ENCODE results near the gene SRC.

SRC gene

GRCh38 chr20:37351689-37352607, 6.0 kb downstream of the SRC start:
- no peak for DNase-seq

GRCh38 chr20:37352608-37352980, 6.7 kb downstream of the SRC start:
- no peak for DNase-seq

GRCh38 chr20:37353285-37353849, 7.4 kb downstream of the SRC start:
- no peak for DNase-seq

GRCh38 chr20:37354210-37355195, 8.6 kb downstream of the SRC start:
- no peak for DNase-seq

GRCh38 chr20:37355252-37356180, 9.6 kb downstream of the SRC start:
- DNase-seq = no peak

- no peak for DNase-seq
Measured at GRCh38 chr20:37356387-37356786, 10.4 kb downstream of the SRC start.

- no peak for DNase-seq
Measured at GRCh38 chr20:37356961-37357371, 11.0 kb downstream of the SRC start.

GRCh38 chr20:37357481-37358365, 11.8 kb downstream of the SRC start:
- DNase-seq = no peak

- no peak for DNase-seq
Measured at GRCh38 chr20:37358366-37359150, 12.6 kb downstream of the SRC start.

- DNase-seq = no peak
Measured at GRCh38 chr20:37359331-37359730, 13.4 kb downstream of the SRC start.

- DNase-seq = no peak
Measured at GRCh38 chr20:37359836-37360235, 13.9 kb downstream of the SRC start.

GRCh38 chr20:37360391-37361115, 14.6 kb downstream of the SRC start:
- no peak for DNase-seq

GRCh38 chr20:37361336-37361735, 15.4 kb downstream of the SRC start:
- no peak for DNase-seq

- no peak for DNase-seq
Measured at GRCh38 chr20:37362231-37362792, 16.4 kb downstream of the SRC start.

GRCh38 chr20:37362821-37363220, 16.9 kb downstream of the SRC start:
- no peak for DNase-seq

GRCh38 chr20:37363221-37364012, 17.5 kb downstream of the SRC start:
- DNase-seq = no peak

- DNase-seq = no peak
Measured at GRCh38 chr20:37364013-37364926, 18.3 kb downstream of the SRC start.

Data from NCI-H2081 treated with DMSO at 0.1 percent for 48 hours (cell line).